Muscle of leg (tissue), 11 donors: ENCODE results near the gene ATP13A3. TPM values are rescaled to one million over a fixed set of nuclear protein-coding genes. Genes with fewer than 3 reads are reported as not detected.

Source experiments
- DNase-seq: peaks from one replicate; pipeline ENCODE4 v3.0.0; 2013
- H3K27ac ChIP-seq: one replicate; pipeline ENCODE4 v1.5.1; 2013; ENCODE audit warnings: mild to moderate bottlenecking, low read length, control low read depth
- H3K27me3 ChIP-seq: one replicate; pipeline ENCODE4 v1.6.1; 2013; ENCODE audit warnings: low read length; ENCODE audit not compliant: control insufficient read depth, insufficient read depth
- H3K36me3 ChIP-seq: one replicate; pipeline ENCODE4 v1.6.1; 2013; ENCODE audit warnings: low read length; ENCODE audit not compliant: control insufficient read depth, insufficient read depth
- H3K4me1 ChIP-seq: one replicate; pipeline ENCODE4 v1.6.1; 2013; ENCODE audit warnings: low read length; ENCODE audit not compliant: control insufficient read depth, insufficient read depth
- H3K4me3 ChIP-seq: one replicate; pipeline ENCODE4 v1.5.1; 2013; ENCODE audit warnings: low read length, control low read depth
- H3K9me3 ChIP-seq: replicated peaks from 2 replicates; pipeline ENCODE4 v1.6.1; 2013; ENCODE audit warnings: low read depth, low read length; ENCODE audit not compliant: control insufficient read depth
- WGBS: methylation state at CpG from one replicate; pipeline ENCODE4 v1.1.5; 2013; ENCODE audit warnings: missing lambda C conversion rate; ENCODE audit not compliant: insufficient coverage; 5-methylcytosine and 5-hydroxymethylcytosine counted together
- polyA plus RNA-seq, 8 donors: library from polyadenylated mRNA; unstranded; fragments of 120-200 nt; gene quantifications; one replicate each; pipeline versions ENCODE4 v1.2.1 to v1.2.3, GENCODE V29; 2013; ENCODE audit warnings: inconsistent platforms in 1 of 8, low replicate concordance in 1 of 8; ENCODE audit not compliant: insufficient read length in 8 of 8, insufficient read depth in 1 of 8
- total RNA-seq: library from RNA; stranded (reverse); fragments of 120-200 nt; gene quantifications from one replicate; pipeline ENCODE4 v1.2.4, GENCODE V29; 2013

ATP13A3 gene
- total and polyA plus RNA-seq, 9 donors: 16.0 to 35.2 (median 22.0) TPM

GRCh38 chr3:194422188-194422587, 64.6 kb downstream of the ATP13A3 start:
- DNase-seq: no peak
- Histone ChIP-seq H3K27me3 (no peaks in the 10 kb centered on the region), H3K4me1 (no peaks in the 10 kb centered on the region), H3K27ac (no peak overlapping the region), H3K4me3 (no peak overlapping the region), H3K9me3 (no peaks in the 10 kb centered on the region), H3K36me3 (peaks cover 21% of the 10 kb centered on the region)

- H3K4me3 ChIP-seq: no peak overlapping the region
- no peaks in the 10 kb centered on the region for H3K4me1 ChIP-seq
- no peaks in the 10 kb centered on the region for H3K27me3 ChIP-seq
- DNase-seq: no peak
- 83% methylated on average over 1 of the region's 2 CpGs for WGBS
- H3K36me3 ChIP-seq: peaks cover 7% of the 10 kb centered on the region
- H3K9me3 ChIP-seq: no peaks in the 10 kb centered on the region
- H3K27ac ChIP-seq: no peak overlapping the region
Measured at GRCh38 chr3:194418671-194419070, 68.1 kb downstream of the ATP13A3 start.

GRCh38 chr3:194407423-194407822, 79.4 kb downstream of the ATP13A3 start:
- no peaks in the 10 kb centered on the region for H3K4me1 ChIP-seq
- H3K4me3 ChIP-seq: no peak overlapping the region
- H3K27ac ChIP-seq: no peak overlapping the region
- no peaks in the 10 kb centered on the region for H3K9me3 ChIP-seq
- no peak for DNase-seq
- no peaks in the 10 kb centered on the region for H3K27me3 ChIP-seq
- 100% methylated on average over 1 of the region's 7 CpGs for WGBS
- peaks cover 5% of the 10 kb centered on the region for H3K36me3 ChIP-seq

- Histone ChIP-seq H3K9me3 (no peaks in the 10 kb centered on the region), H3K4me3 (no peak overlapping the region), H3K36me3 (peaks cover 3% of the 10 kb centered on the region), H3K27ac (no peak overlapping the region), H3K27me3 (no peaks in the 10 kb centered on the region), H3K4me1 (no peaks in the 10 kb centered on the region)
- no peak for DNase-seq
- WGBS: no CpG with 5 or more reads among the region's 2 CpGs
Measured at GRCh38 chr3:194405766-194406165, 81.0 kb downstream of the ATP13A3 start.

GRCh38 chr3:194404365-194405140, 82.2 kb downstream of the ATP13A3 start:
- Histone ChIP-seq H3K4me3 (no peak overlapping the region), H3K9me3 (no peaks in the 10 kb centered on the region), H3K4me1 (no peaks in the 10 kb centered on the region), H3K36me3 (peaks cover 3% of the 10 kb centered on the region), H3K27ac (no peak overlapping the region), H3K27me3 (peaks cover 5% of the 10 kb centered on the region)
- DNase-seq: peak; percentile 79
- 93% methylated on average over 2 of the region's 10 CpGs for WGBS

GRCh38 chr3:194401868-194402329, 84.9 kb downstream of the ATP13A3 start:
- Histone ChIP-seq H3K27me3 (peaks cover 22% of the 10 kb centered on the region), H3K27ac (no peak overlapping the region), H3K9me3 (no peaks in the 10 kb centered on the region), H3K4me3 (no peak overlapping the region), H3K4me1 (peaks cover 13% of the 10 kb centered on the region), H3K36me3 (peaks cover 3% of the 10 kb centered on the region)
- DNase-seq: no peak
- WGBS: 57% methylated on average over 8 of the region's 8 CpGs

GRCh38 chr3:194401346-194401745, 85.5 kb downstream of the ATP13A3 start:
- Histone ChIP-seq H3K27ac (no peak overlapping the region), H3K4me3 (no peak overlapping the region), H3K36me3 (peaks cover 3% of the 10 kb centered on the region), H3K9me3 (no peaks in the 10 kb centered on the region), H3K4me1 (peaks cover 17% of the 10 kb centered on the region), H3K27me3 (peaks cover 28% of the 10 kb centered on the region)
- WGBS: 79% methylated on average over 7 of the region's 9 CpGs
- no peak for DNase-seq

GRCh38 chr3:194399874-194400411, 86.9 kb downstream of the ATP13A3 start:
- peaks cover 36% of the 10 kb centered on the region for H3K27me3 ChIP-seq
- H3K9me3 ChIP-seq: no peaks in the 10 kb centered on the region
- no peaks in the 10 kb centered on the region for H3K36me3 ChIP-seq
- no peak for DNase-seq
- H3K4me1 ChIP-seq: peaks cover 22% of the 10 kb centered on the region
- H3K4me3 ChIP-seq: no peak overlapping the region
- WGBS: 89% methylated on average over 11 of the region's 15 CpGs
- H3K27ac ChIP-seq: no peak overlapping the region

- WGBS: no CpG with 5 or more reads among the region's 2 CpGs
- DNase-seq: no peak
- peak within 1 kb of the TSS; percentile 26 for H3K4me3 ChIP-seq
Measured at GRCh38 chr3:194399166-194399565, 87.6 kb downstream of the ATP13A3 start, which contains the start of gene GP5. Gene GP5 (minus strand): TSS chr3:194399266. CDS start chr3:194398282, 984 bp downstream.

GRCh38 chr3:194397757-194398312, 89.0 kb downstream of the ATP13A3 start:
- peak; percentile 49 for DNase-seq

More at GRCh38 chr3:194399166-194399565, 87.6 kb downstream of the ATP13A3 start, which contains the start of gene GP5:
- H3K27me3 ChIP-seq: peaks cover 39% of the 10 kb centered on the region
- H3K36me3 ChIP-seq: no peaks in the 10 kb centered on the region
- H3K27ac ChIP-seq: no peak within 1 kb of the TSS
- H3K9me3 ChIP-seq: no peaks in the 10 kb centered on the region
- peaks cover 22% of the 10 kb centered on the region for H3K4me1 ChIP-seq

More at GRCh38 chr3:194397757-194398312, 89.0 kb downstream of the ATP13A3 start:
- peaks cover 39% of the 10 kb centered on the region for H3K27me3 ChIP-seq
- H3K4me3 ChIP-seq: peak overlapping the region; percentile 26
- H3K9me3 ChIP-seq: no peaks in the 10 kb centered on the region
- 5% methylated on average over 37 of the region's 38 CpGs for WGBS
- peaks cover 22% of the 10 kb centered on the region for H3K4me1 ChIP-seq
- H3K27ac ChIP-seq: no peak overlapping the region
- H3K36me3 ChIP-seq: no peaks in the 10 kb centered on the region
